ENCODE results near the gene PLCXD1.
"Not testable (repeated sequence)": the region's sequence is repeated elsewhere in the genome, so short reads cannot be mapped to it uniquely, and the experiment has no call there.

Gene PLCXD1

GRCh38 chrX:318068-318738, 37.0 kb downstream of the PLCXD1 start:
- DNase-seq, result peak; percentile 99

GRCh38 chrX:318739-319578, 37.8 kb downstream of the PLCXD1 start, which contains the start of gene GTPBP6:
TSS of gene GTPBP6 (minus strand) at chrX:318796. CDS start at chrX:318787, 9 bp downstream.
- DNase-seq, result peak; percentile 100

GRCh38 chrX:319579-320125, 38.5 kb downstream of the PLCXD1 start:
- DNase-seq, result no peak

- peak; percentile 43 for DNase-seq
Measured at GRCh38 chrX:320126-320783, 39.1 kb downstream of the PLCXD1 start.

GRCh38 chrX:323721-324628, 42.8 kb downstream of the PLCXD1 start:
- DNase-seq, result peak; percentile 65

GRCh38 chrX:324664-325063, 43.5 kb downstream of the PLCXD1 start:
- DNase-seq, result not testable (repeated sequence)

GRCh38 chrX:327660-328126, 46.5 kb downstream of the PLCXD1 start:
- DNase-seq, result no peak

GRCh38 chrX:329291-329910, 48.2 kb downstream of the PLCXD1 start:
- no peak for DNase-seq

GRCh38 chrX:330141-330725, 49.1 kb downstream of the PLCXD1 start:
- not testable (repeated sequence) for DNase-seq

GRCh38 chrX:330726-331150, 49.6 kb downstream of the PLCXD1 start:
- DNase-seq, result no peak

- peak; percentile 72 for DNase-seq
Measured at GRCh38 chrX:331151-331824, 50.1 kb downstream of the PLCXD1 start.

- DNase-seq, result no peak
Measured at GRCh38 chrX:331825-332495, 50.8 kb downstream of the PLCXD1 start.

GRCh38 chrX:332496-332860, 51.3 kb downstream of the PLCXD1 start:
- DNase-seq, result no peak

GRCh38 chrX:332916-333610, 51.9 kb downstream of the PLCXD1 start:
- no peak for DNase-seq

GRCh38 chrX:333611-334311, 52.6 kb downstream of the PLCXD1 start:
- no peak for DNase-seq

GRCh38 chrX:334331-334891, 53.2 kb downstream of the PLCXD1 start:
- DNase-seq, result no peak

- DNase-seq, result no peak
Measured at GRCh38 chrX:334971-335757, 54.0 kb downstream of the PLCXD1 start.
